NCI-H2227 (cell line): ENCODE measurements around the gene GADD45A.
A peak's percentile ranks its signal among the peaks of the same experiment; 100 is the strongest.
"Not testable (repeated sequence)": the region's sequence is repeated elsewhere in the genome, so short reads cannot be mapped to it uniquely, and the experiment has no call there.

Experiments used
- DNase-seq: peaks from one replicate; lab custom pipeline; 2025; ENCODE audit not compliant: unreplicated experiment; lab: John Stamatoyannopoulos, UW

GADD45A gene

DNA sequence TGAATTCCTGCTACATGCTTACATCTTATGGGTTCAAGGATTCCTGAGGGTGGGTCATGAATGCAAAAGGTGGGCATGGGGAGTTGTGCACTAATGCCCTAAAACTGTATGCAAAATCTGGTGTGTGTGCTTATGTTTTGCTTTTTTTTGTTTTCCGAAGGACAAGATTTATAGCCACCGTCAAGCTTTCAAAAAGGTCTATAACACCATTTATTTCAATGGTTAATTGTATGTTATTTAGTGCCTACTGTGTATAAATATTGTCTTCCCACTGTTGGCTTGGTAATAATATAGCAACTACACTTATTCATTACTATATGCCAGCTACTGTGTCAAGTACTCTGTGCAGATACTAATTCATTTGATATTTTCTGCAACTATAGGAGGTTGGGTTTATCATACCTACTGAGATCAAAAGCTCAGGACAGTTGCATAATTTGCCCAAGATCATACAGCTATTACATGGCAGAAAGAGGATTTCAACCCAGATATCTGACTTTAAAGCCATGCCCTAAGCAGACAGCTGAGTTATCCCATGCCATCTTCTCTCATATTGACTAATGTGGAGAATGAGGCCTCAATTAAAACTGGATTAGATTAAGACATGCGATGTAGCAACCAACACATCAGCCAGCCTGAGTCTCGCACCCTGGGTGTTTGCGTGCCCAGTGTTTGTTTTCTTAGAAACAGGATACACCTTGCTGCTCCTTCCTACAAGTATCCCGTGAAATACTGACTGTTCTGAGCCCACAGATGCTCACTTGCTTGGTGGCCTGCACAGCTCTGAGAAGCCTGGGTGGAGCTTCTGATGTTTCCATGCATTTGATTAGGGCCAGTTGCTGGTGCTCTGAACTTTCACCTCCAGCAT is 34.6 kb downstream of the GADD45A start:
- peak; percentile 58 for DNase-seq

DNA sequence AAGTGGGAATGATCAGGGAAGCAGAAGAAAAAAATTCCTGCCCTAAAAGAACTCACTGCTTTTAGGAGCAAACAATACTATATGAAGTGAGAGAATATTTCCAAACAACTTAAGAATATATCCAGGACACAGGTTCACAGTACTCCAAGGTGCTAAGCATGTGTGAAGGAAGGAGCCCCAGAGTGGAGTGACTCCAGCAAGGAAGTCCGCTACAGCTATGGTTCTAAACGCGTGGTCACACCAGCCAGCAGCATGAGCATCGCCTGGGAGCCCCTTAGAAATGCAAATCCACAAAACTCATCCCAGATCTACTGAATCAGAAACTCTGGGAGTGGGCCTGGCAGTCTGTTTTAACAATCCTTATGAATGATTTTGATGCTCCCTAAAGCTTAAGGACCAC is 36.1 kb downstream of the GADD45A start:
- DNase-seq: no peak

DNA sequence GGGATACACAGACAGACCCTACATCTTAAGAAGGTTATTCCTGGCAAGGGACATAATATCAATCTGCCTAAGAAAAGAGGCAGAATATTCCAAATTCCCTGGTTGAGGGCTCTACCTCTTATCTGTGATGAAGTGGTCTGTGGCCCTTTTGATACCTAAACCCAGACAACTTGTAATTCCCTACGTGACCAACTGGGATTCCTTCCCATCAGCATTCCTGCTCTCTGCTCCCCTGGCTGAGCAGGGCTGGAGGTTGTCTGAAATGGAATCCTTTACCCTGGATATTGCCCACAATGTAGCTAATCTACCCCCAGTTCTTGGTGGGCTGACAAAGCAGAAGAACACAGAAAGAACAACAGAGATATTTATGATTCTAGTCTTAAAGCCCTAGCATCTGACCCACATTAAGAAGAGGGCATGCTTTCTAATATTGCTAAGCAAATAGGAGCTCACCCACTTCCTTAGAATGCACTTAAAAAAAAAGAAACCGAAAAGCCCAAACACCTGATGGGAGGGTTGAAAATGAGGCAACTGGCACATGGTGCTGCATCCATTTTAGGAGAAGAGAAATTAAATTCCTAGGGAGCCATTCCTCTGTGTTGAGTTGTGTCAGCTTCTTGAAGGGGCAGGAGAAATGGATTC is 36.8 kb downstream of the GADD45A start:
- DNase-seq: no peak

DNA sequence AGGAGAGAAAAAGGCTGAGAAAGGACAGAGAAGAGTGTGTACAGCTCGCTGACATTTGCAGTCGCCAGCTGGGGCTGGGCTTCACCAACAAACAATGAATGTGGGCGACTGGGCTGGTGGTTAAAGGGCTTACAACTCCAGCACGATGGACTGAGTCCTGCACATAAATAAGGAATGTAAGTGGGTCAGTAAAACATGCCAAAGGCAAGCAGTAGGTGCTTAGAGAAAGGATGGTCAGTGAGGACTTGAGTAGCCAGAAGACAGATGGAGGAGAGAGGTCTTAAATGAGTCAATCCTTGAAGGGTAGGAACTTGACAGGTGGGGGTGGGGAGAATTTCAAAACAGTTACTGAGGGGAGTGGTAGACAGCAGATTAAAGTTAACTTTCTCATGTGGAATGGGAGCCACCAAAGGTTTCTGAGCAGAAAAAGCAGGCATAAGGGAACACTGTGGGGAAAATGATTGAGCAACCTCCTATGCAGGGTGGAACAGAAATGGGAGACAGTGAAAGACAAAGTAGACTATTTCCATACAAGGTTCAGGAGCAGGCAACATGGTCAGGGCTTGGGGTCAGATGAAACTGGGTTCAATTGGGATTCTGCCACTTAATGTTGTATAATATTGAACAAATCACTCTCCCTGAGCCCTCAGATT is 37.4 kb downstream of the GADD45A start:
- no peak for DNase-seq

DNA sequence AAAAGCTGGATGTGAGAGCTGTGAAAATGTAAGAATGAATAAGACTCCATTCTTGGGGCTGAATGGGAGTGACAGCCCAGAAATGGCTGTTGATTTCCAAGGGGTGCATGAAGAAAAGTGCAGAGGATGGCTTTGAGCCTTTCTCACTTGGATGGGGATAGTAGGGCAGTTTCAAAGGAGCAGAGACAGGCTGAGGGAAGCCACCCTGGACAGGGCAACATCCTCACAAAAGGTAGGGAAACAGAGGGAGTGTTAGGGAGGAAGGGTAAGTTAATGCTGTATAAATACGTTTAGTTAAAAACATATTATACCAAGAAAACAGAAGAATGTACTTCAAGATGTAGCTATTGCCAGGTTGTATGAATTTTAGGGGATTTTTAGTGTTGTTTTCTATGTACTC is 38.1 kb downstream of the GADD45A start:
- no peak for DNase-seq

GRCh38 chr1:67723620-67724019 is 38.6 kb downstream of the GADD45A start:
- DNase-seq: no peak

DNA sequence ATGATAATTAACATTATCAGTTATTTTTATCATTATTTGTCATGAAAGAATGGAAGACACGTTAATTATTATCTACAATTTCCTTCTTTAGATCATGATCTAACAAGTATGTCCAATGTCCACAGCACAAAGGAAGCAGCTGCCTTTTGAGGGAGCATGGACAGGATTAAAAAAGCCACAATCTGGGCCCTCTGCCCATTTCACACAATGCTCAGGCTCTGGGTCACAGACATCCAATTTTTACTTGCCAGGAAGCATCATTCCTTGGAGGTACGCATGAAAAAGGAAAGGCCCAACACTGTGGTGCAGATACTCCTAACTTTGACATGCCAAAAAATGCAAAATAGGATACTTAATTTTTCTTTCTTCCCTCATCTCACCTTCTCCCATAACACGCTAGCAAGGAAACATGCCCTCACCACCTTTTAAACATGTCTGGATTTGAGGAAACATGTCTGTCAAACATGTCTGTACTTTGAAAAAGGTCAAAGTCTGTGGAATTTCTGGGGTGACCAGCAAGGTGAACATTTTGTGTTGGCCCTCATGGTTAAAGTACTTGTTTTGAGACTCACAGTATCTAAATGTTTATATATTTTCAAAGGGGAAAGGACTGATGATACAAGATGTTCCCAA is 40.0 kb downstream of the GADD45A start:
- DNase-seq: no peak

- DNase-seq: no peak
These were observed 41.2 kb downstream of the GADD45A start for GRCh38 chr1:67726224-67726623.

DNA sequence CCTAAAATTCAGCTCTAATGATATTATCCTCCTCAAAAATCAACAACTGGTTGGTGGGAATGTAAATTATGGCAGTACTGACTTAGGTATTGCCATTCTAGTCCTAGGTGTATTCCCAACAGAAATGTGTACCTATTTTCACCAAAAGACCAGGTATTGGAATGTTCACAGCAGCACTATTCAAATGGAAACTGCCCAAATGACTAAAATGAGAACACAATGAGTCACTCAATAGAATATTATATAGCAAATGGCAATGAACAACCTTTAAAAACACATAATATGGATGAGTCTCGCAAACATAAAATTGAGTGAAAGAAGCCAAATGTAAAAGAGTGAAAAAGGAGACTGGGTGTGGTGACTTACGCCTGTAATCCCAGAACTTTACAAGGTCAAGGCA is 44.9 kb downstream of the GADD45A start:
- no peak for DNase-seq

DNA sequence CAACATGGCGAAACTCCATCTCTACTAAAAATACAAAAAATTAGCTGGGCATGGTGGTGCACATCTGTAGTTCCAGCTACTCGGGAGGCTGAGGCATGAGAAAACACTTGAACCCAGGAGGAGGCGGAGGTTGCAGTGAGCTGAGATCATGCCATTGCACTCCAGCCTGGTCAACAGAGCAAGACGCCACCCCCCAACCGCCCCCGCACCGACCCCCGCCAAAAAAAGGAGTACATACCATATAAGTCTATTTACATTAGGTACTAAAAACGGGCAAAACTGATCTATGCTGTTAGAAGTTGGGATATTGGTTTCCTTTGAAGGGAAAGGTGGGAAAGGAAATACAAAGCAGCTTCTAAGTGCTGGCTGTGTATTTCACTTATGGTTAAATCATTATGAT is 45.3 kb downstream of the GADD45A start:
- DNase-seq: not testable (repeated sequence)

DNA sequence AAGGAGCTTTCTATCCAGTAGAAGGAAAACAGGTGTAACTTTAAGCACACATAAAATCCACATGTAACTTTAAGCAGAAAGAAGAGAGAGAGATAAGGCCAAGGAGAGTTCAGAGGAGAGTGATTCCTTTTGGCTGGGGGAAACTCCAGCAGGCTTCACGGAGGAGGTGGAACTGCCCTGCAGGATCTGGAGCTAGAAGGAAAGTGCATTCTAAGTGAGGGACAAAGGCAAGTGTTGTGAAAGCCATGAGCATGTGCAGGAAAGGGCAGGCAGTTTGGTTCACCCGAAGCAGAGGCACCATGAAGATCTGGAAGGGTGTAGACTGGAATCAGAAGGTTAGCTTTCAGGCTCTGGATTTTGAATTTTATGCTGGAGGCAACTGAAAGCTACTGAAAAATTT is 46.3 kb downstream of the GADD45A start:
- no peak for DNase-seq

- no peak for DNase-seq
These were observed 47.8 kb downstream of the GADD45A start for GRCh38 chr1:67732750-67733151.

DNA sequence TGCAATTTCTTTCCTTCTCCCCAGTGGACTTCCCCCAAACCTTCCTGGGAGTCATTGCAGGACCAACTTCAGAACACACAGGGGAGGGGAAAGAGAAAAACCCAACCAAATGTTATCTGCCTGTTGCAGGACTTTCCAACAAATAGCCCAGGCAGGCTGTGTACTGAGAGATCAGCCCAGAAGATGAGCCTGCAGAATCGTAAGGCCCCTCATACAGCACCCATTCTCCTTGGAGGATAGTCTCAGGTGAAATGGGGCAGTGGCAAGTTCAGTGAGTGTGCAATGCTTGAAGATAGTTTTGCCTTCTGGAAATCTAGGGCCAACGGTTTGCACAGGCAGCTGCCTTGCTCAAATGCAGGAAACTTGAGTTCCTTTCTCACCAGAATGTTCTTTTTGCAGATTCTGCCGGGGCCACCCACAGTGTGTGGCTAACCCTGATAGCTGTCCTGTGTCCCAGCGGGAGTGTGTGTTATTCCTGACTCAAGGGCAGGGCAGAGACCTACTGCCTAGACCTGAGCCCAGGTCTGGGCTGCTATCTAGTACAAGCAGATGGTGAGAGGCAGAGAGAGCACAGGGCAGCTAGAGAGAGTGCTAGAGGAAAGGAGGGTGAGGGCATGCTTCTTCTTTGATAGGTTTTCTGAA is 48.8 kb downstream of the GADD45A start:
- DNase-seq: no peak

- DNase-seq: no peak
These were observed 49.3 kb downstream of the GADD45A start for GRCh38 chr1:67734323-67734690.

GRCh38 chr1:67735206-67735605 is 50.2 kb downstream of the GADD45A start:
- no peak for DNase-seq

DNA sequence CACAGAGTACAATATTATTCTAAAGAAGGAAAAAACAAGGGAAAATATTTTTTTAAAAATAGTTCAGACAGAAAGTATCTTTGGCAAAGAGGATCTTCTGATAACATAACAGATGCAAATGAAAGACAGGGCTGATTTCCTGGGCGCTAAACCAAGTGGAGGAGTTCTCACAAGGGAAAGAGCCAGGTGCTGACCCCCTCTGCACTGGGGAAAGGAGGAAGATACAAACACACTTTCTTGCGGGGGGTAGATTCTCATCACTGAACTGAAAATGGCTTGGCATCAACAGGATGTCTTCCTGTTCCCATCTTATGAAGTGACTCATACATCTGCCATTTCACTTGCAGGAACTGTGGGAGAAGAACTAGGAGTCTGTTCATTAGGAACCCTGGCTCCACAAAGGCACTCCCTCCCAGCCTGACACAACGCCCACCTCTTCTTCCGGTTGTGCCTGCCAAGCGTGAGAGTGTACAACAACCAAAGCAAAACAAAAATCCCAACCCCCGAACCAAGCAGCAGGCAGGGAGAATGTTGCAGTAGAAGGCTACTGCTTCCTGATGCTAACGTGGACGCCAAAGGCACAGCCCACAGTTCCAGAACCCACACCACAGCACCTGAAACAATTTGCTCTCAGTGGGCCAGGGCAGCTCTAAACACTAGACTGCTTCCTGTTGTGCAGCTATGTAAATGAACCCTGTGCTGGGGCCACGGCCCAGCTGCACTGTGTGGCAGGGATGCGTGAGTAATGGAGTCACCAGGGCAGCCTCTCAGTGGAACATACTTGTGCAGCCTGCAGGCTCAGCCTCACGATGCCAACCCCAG is 51.0 kb downstream of the GADD45A start:
- DNase-seq: peak; percentile 32

DNA sequence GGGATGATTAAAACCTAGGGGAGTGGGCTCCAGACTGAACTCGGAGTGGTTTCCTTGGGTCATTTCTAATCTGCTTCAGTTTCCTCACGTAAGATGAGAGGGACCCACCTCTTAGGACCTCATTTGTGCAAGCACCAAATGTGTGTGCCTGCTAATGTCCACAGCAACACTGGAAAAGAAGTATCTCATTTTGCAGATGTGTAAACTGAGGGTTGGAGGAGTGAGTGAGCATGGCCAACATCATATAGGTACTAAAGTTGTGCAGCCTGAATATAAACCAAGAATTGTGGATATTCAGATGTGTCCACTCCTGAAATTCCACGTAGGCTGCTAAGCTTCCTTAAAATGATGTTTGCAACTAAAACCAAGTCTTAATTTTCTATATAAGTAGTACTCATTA is 51.7 kb downstream of the GADD45A start:
- no peak for DNase-seq

DNA sequence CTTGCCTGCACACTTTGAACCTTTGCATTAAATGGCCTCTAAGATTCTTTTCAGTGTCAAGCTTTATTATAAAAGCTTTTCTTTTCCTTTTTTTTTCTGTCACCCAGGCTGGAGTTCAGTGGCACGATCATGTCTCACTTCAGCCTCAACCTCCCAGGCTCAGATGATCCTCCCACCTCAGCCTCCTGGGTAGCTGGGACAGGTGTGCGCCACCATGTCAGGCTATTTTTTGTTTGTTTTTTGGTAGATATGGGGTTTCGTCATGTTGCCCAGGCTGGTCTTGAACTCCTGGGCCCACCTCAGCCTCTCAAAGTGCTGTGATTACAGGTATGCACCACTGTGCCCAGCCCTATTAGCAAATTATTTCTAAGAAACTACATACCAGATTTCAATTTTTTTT is 52.9 kb downstream of the GADD45A start:
- DNase-seq: no peak
